ENCODE data around the gene FSHB. TPM values are rescaled to one million over a fixed set of nuclear protein-coding genes. Genes with fewer than 3 reads are reported as not detected.

Gene FSHB
- total and polyA plus RNA-seq, 9 of the 15 experiments (the other 6 are each of a cell fraction or from before 2014, with no cell fraction given), result not detected

DNA sequence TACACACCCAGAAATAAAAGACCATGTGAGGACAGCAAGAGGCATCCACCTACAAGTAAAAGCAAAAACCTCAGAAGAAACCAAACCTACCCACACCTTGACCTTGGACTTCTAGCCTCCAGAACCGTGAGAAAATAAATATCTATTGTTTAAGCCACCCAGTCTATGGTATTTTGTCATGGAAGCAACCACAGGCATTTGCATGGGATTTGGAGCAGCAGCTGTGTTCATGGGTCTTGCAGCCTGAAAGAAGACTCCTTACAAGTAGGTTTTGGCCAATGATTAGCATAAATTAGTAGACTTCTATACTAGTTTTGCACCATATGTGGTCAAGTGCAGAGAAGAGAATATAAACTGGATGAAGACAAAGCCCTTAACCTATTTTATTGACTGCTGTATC, 27.9 kb downstream of the FSHB start:
- no peak for ATAC-seq
- 0% methylated on average over 1 of the region's 1 CpG for WGBS (ENCODE audit: insufficient coverage, low coverage, missing lambda C conversion rate)
- H3K4me3 ChIP-seq, result no peak overlapping the region
- in situ Hi-C loops (cut with MboI) (no loop called here), intact Hi-C loops (cut with micrococcal nuclease) (no loop called here)
- no peaks in the 10 kb centered on the region for H3K9me3 ChIP-seq (replicated peaks; ENCODE audit: control insufficient read depth, insufficient read depth, low read depth, low read length)
- no peaks in the 10 kb centered on the region for H3K9me1 ChIP-seq (ENCODE audit: control insufficient read depth, insufficient read depth, low read length)
- POLR2A ChIA-PET, result no interaction called here
- H3K36me3 ChIP-seq (ENCODE audit: control insufficient read depth, insufficient read depth, low read length), result no peaks in the 10 kb centered on the region
- no peak for DNase-seq (ENCODE audit: extremely low read depth in 1 of 4, low spot score in 3 of 4)
- no peak overlapping the region for H3K27ac ChIP-seq (ENCODE audit: extremely low read depth, low read depth, low read length)
- H2AFZ ChIP-seq (ENCODE audit: low read depth, low read length), result no peak overlapping the region
- no peaks in the 10 kb centered on the region for H3K27me3 ChIP-seq (ENCODE audit: control insufficient read depth in 2 of 2, insufficient read depth in 2 of 2, low read length in 2 of 2)
- H3K79me2 ChIP-seq (ENCODE audit: control insufficient read depth, insufficient read depth, low read length), result no peaks in the 10 kb centered on the region
- CTCF ChIA-PET (ENCODE audit: low intra/inter-chr PET ratio), result no interaction called here
- no peaks in the 10 kb centered on the region for H3K4me1 ChIP-seq (replicated peaks in 1 of 2; ENCODE audit: control insufficient read depth in 2 of 2, insufficient read depth in 2 of 2, low read length in 2 of 2)
- no peak overlapping the region for H3K4me2 ChIP-seq (ENCODE audit: insufficient read depth, low read length)
- no peaks in the 10 kb centered on the region for H4K20me1 ChIP-seq (replicated peaks; ENCODE audit: control insufficient read depth, insufficient read depth, low read length)
- no peak for FAIRE-seq
- BruUV-seq (replicated peaks), result no TSS peak
- H3K9ac ChIP-seq (ENCODE audit: insufficient read depth in 1 of 2, low read depth in 2 of 2, low read length in 2 of 2), result no peak overlapping the region
- no peak for TF ChIP-seq KAT2B (IDR thresholded peaks at IDR 0.05; ENCODE audit: low read depth, low read length)
- TF ChIP-seq ZNF41 (CRISPR knock-in tag; conservative IDR thresholded peaks at IDR 0.05), result no peak
- no peak for TF ChIP-seq BCOR (IDR thresholded peaks at IDR 0.05)
- no peak for TF ChIP-seq HEY1 (CRISPR knock-in tag; IDR thresholded peaks at IDR 0.05; ENCODE audit: borderline replicate concordance)
- no peak for TF ChIP-seq RBM14 (IDR thresholded peaks at IDR 0.05; ENCODE audit: borderline replicate concordance, insufficient read depth, low read depth, low read length)
- TF ChIP-seq ZC3H4 (CRISPR knock-in tag; IDR thresholded peaks at IDR 0.05; ENCODE audit: borderline replicate concordance), result no peak
- TF ChIP-seq ELF1 (tag; IDR thresholded peaks at IDR 0.05), result no peak
- no peak for TF ChIP-seq FUS (optimal IDR thresholded peaks at IDR 0.05; ENCODE audit: low read depth, low read length)
- TF ChIP-seq KLF10 (CRISPR knock-in tag; IDR thresholded peaks at IDR 0.05), result no peak
- TF ChIP-seq, protein P1, sequence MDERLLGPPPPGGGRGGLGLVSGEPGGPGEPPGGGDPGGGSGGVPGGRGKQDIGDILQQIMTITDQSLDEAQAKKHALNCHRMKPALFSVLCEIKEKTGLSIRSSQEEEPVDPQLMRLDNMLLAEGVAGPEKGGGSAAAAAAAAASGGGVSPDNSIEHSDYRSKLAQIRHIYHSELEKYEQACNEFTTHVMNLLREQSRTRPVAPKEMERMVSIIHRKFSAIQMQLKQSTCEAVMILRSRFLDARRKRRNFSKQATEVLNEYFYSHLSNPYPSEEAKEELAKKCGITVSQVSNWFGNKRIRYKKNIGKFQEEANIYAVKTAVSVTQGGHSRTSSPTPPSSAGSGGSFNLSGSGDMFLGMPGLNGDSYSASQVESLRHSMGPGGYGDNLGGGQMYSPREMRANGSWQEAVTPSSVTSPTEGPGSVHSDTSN (CRISPR knock-in tag; IDR thresholded peaks at IDR 0.05; ENCODE audit: low read depth), result no peak
- TF ChIP-seq, protein P1 (tag; conservative IDR thresholded peaks at IDR 0.05; ENCODE audit: low read depth), result no peak
- no peak for TF ChIP-seq KDM2B (CRISPR knock-in tag; IDR thresholded peaks at IDR 0.05)
- TF ChIP-seq, protein P2, sequence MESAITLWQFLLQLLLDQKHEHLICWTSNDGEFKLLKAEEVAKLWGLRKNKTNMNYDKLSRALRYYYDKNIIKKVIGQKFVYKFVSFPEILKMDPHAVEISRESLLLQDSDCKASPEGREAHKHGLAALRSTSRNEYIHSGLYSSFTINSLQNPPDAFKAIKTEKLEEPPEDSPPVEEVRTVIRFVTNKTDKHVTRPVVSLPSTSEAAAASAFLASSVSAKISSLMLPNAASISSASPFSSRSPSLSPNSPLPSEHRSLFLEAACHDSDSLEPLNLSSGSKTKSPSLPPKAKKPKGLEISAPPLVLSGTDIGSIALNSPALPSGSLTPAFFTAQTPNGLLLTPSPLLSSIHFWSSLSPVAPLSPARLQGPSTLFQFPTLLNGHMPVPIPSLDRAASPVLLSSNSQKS (CRISPR knock-in tag; IDR thresholded peaks at IDR 0.05), result no peak
- TF ChIP-seq FOSL1 (tag; conservative IDR thresholded peaks at IDR 0.05), result no peak
- no peak for TF ChIP-seq PRMT5 (CRISPR knock-in tag; IDR thresholded peaks at IDR 0.05)
- TF ChIP-seq CHCHD3 (CRISPR knock-in tag; IDR thresholded peaks at IDR 0.05), result no peak
- TF ChIP-seq CBFA2T3 (IDR thresholded peaks at IDR 0.05), result no peak
- TF ChIP-seq, protein P3, sequence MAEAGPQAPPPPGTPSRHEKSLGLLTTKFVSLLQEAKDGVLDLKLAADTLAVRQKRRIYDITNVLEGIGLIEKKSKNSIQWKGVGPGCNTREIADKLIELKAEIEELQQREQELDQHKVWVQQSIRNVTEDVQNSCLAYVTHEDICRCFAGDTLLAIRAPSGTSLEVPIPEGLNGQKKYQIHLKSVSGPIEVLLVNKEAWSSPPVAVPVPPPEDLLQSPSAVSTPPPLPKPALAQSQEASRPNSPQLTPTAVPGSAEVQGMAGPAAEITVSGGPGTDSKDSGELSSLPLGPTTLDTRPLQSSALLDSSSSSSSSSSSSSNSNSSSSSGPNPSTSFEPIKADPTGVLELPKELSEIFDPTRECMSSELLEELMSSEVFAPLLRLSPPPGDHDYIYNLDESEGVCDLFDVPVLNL (CRISPR knock-in tag; IDR thresholded peaks at IDR 0.05; ENCODE audit: low read depth), result no peak
